SK-N-SH (cell line): Measurements from ENCODE around the gene COPS9. TPM values are rescaled to one million over a fixed set of nuclear protein-coding genes. Genes with fewer than 3 reads are reported as not detected.

ENCODE experiments used
- CTCF ChIA-PET: fragments of 300-600, 350-600 bp; formaldehyde crosslinking; extraction: SDS; loops from one replicate; lab custom pipeline; 2021; lab: Yijun Ruan, JAX
- POLR2A ChIA-PET: fragments of 350-600 bp; sonication (Branson Sonifier 250); formaldehyde crosslinking; extraction: SDS; loops from one replicate; lab custom pipeline; 2020; ENCODE audit warnings: antibody characterized with exemption, inconsistent platforms; lab: Yijun Ruan, JAX
- DNase-seq: peaks from one replicate; pipeline ENCODE4 v3.0.0; 2012
- H2AFZ ChIP-seq: fragments of 200-600 bp; sonication (generic); 2 replicates; pipeline ENCODE4 v1.8.1; 2016; ENCODE audit warnings: antibody characterized with exemption, mild to moderate bottlenecking, low read depth
- H3F3A ChIP-seq: fragments of 200-600 bp; sonication (generic); replicated peaks from 2 replicates; pipeline ENCODE3; 2016; ENCODE audit warnings: antibody characterized with exemption, mild to moderate bottlenecking; ENCODE audit not compliant: insufficient read depth
- H3K27ac ChIP-seq, 2 experiments: fragments of 200-500 bp in 1 of 2; fragments of 200-600 bp in 1 of 2; sonication (Bioruptor generic) in 1 of 2; sonication (generic), shearing (Covaris generic) in 1 of 2; 2 replicates each; pipeline versions ENCODE4 v1.5.1 to v1.6.1; 2014 to 2016; ENCODE audit warnings: low read depth in 2 of 2, inconsistent platforms in 1 of 2, low read length in 1 of 2, mild to moderate bottlenecking in 1 of 2, mixed read lengths in 1 of 2
- H3K27me3 ChIP-seq: fragments of 200-600 bp; sonication (generic), shearing (Covaris generic); 2 replicates; pipeline ENCODE4 v1.6.1; 2016; ENCODE audit warnings: mixed run types; ENCODE audit not compliant: insufficient read depth
- H3K36me3 ChIP-seq, 2 experiments: fragments of 200-500 bp in 1 of 2; fragments of 200-600 bp in 1 of 2; sonication (Bioruptor generic) in 1 of 2; sonication (generic) in 1 of 2; replicated peaks in 1 of 2; 2 replicates each; pipeline versions ENCODE3 to v1.5.1; 2014 to 2016; ENCODE audit warnings: low read length in 1 of 2, mild to moderate bottlenecking in 1 of 2; ENCODE audit not compliant: insufficient read depth in 2 of 2, control insufficient read depth in 1 of 2
- H3K4me1 ChIP-seq, 2 experiments: fragments of 200-500 bp in 1 of 2; fragments of 200-600 bp in 1 of 2; sonication (Bioruptor generic) in 1 of 2; sonication (generic), shearing (Covaris generic) in 1 of 2; 2 replicates each; pipeline versions ENCODE4 v1.5.1 to v1.6.1; 2014 to 2016; ENCODE audit warnings: low read depth in 1 of 2, low read length in 1 of 2, mixed run types in 1 of 2; ENCODE audit not compliant: insufficient read depth in 2 of 2, control insufficient read depth in 1 of 2
- H3K4me2 ChIP-seq: fragments of 200-600 bp; sonication (generic), shearing (Covaris generic); 2 replicates; pipeline ENCODE4 v1.6.1; 2017; ENCODE audit warnings: mixed run types
- H3K4me3 ChIP-seq, 2 experiments: fragments of 200-500 bp in 1 of 2; fragments of 200-600 bp in 1 of 2; sonication (Bioruptor generic) in 1 of 2; sonication (generic), shearing (Covaris generic) in 1 of 2; 2 replicates each; pipeline versions ENCODE4 v1.5.1 to v1.8.1; 2014 to 2016; ENCODE audit warnings: low read depth in 2 of 2, inconsistent platforms in 1 of 2, low read length in 1 of 2, mild to moderate bottlenecking in 1 of 2, mixed read lengths in 1 of 2, moderate library complexity in 1 of 2
- H3K79me2 ChIP-seq: fragments of 200-600 bp; sonication (generic); 2 replicates; pipeline ENCODE4 v1.8.1; 2017; ENCODE audit warnings: mild to moderate bottlenecking; ENCODE audit not compliant: insufficient read depth
- H3K9ac ChIP-seq: fragments of 200-600 bp; sonication (generic); 2 replicates; pipeline ENCODE4 v1.6.1; 2017; ENCODE audit warnings: mixed run types
- H3K9me2 ChIP-seq: fragments of 200-600 bp; sonication (generic); 2 replicates; pipeline ENCODE4 v1.6.1; 2017; ENCODE audit warnings: mixed run types
- H3K9me3 ChIP-seq: fragments of 200-600 bp; sonication (generic); 2 replicates; pipeline ENCODE4 v1.6.1; 2017; ENCODE audit warnings: mixed run types, mild to moderate bottlenecking, moderate library complexity
- H4K20me1 ChIP-seq: fragments of 200-600 bp; sonication (generic); 2 replicates; pipeline ENCODE4 v1.6.1; 2017; ENCODE audit warnings: mild to moderate bottlenecking, mixed run types; ENCODE audit not compliant: insufficient read depth
- ELF1 ChIP-seq: IDR thresholded peaks from 2 replicates; pipeline ENCODE4 v1.4.0; 2012
- FOXJ3 ChIP-seq: sonication (generic); formaldehyde crosslinking; IDR thresholded peaks from 2 replicates; pipeline ENCODE4 v1.5.1; 2020; ENCODE audit warnings: mild to moderate bottlenecking, missing genetic modification reagents
- FOXM1 ChIP-seq: IDR thresholded peaks from 2 replicates; pipeline ENCODE4 v1.4.0; 2012; ENCODE audit warnings: low read depth, mild to moderate bottlenecking
- GATA2 ChIP-seq: sonication (generic); formaldehyde crosslinking; IDR thresholded peaks from 2 replicates; pipeline ENCODE4 v1.5.0; 2020; ENCODE audit warnings: mild to moderate bottlenecking, missing genetic modification reagents
- MXI1 ChIP-seq: IDR thresholded peaks from 2 replicates; pipeline ENCODE4 v1.6.1; 2012; ENCODE audit warnings: mild to moderate bottlenecking, low read depth, low read length, improper control_type of control experiment
- POLR2AphosphoS5 ChIP-seq: IDR thresholded peaks from 2 replicates; pipeline ENCODE4 v1.6.1; 2012; ENCODE audit warnings: low read depth, low read length
- RAD21 ChIP-seq: IDR thresholded peaks from 2 replicates; pipeline ENCODE4 v1.6.1; 2012; ENCODE audit warnings: mild to moderate bottlenecking, low read length
- RCOR1 ChIP-seq: fragments of 150-350 bp; IDR thresholded peaks from 2 replicates; pipeline ENCODE4 v1.6.1; 2017; ENCODE audit warnings: antibody characterized with exemption, low read length
- REST ChIP-seq: IDR thresholded peaks from 2 replicates; pipeline ENCODE4 v1.6.1; 2012; ENCODE audit warnings: mild to moderate bottlenecking, low read depth, low read length, moderate library complexity
- RFX5 ChIP-seq: IDR thresholded peaks from 2 replicates; pipeline ENCODE4 v1.6.1; 2012; ENCODE audit warnings: mild to moderate bottlenecking, improper control_type of control experiment, low read length
- TAF1 ChIP-seq: IDR thresholded peaks from 2 replicates; pipeline ENCODE4 v1.6.1; 2012; ENCODE audit warnings: low read depth, mild to moderate bottlenecking, low read length, moderate library complexity, borderline replicate concordance
- TEAD4 ChIP-seq: IDR thresholded peaks from 2 replicates; pipeline ENCODE4 v1.4.0; 2012; ENCODE audit warnings: mild to moderate bottlenecking, borderline replicate concordance; ENCODE audit not compliant: insufficient read depth
- YY1 ChIP-seq: IDR thresholded peaks from 2 replicates; pipeline ENCODE4 v1.4.0; 2012; ENCODE audit warnings: low read depth, mild to moderate bottlenecking
- WGBS: methylation state at CpG from one replicate; pipeline ENCODE4 v1.1.6; 2017; ENCODE audit warnings: low lambda C conversion rate; 5-methylcytosine and 5-hydroxymethylcytosine counted together
- polyA plus RNA-seq, 3 experiments: library from polyadenylated mRNA; depleted of rRNA; stranded (reverse); fragments of >200 nt; gene quantifications; 2 replicates each; pipeline ENCODE4 v1.2.3, GENCODE V29; 2012
- TF ChIP-seq, protein P1 (sequence below): fragments of 150-350 bp; IDR thresholded peaks from 2 replicates; pipeline ENCODE4 v1.6.1; 2017; ENCODE audit warnings: antibody characterized with exemption, low read length, low read depth, borderline replicate concordance

COPS9 gene
- polyA plus RNA-seq, 1 of the 3 experiments (the other 2 are of a cell fraction): 717 TPM

DNA sequence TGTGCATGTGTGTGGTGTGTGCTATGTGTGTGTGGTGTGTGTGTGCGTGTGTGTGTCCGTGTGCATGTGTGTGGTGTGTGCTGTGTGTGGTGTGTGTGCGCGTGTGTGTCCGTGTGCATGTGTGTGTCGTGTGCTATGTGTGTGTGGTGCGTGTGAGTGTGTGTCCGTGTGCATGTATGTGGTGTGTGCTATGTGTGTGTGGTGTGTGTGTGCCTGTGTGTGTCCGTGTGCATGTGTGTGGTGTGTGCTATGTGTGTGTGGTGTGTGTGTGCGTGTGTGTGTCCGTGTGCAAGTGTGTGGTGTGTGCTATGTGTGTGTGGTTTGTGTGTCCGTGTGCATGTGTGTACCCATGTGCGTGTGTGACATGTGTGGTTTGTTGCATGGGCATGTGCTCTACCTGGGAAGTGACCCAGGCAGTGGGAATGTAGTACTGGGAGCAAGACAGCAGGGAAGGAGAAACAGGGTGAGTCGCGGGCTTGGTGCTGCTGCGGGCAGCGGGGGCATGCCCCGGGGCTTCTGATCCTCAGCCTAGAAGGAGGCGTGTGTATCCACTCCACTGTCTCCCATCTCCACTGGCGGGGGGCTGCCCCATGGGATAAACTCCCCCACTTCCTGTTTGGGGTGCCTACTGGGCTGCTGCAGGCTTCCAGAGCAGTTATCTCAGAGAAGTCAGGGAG, 11.9 kb upstream of the COPS9 start (continued):
- no peak for TF ChIP-seq FOXJ3 (CRISPR knock-in tag)
- no peak for TF ChIP-seq RFX5
- no peak for TF ChIP-seq POLR2AphosphoS5
- no peak for TF ChIP-seq GATA2
- no peak for TF ChIP-seq ELF1
- TF ChIP-seq YY1: no peak
- no peak for TF ChIP-seq RCOR1
- TF ChIP-seq REST: no peak

- H3K4me1 ChIP-seq: peaks cover 0 to 17% of the 10 kb centered on the region in 2 experiments; a peak in 1 of 4 replicates
- CTCF ChIA-PET: no interaction called here
- 45% methylated on average over 5 of the region's 5 CpGs for WGBS
Observed at GRCh38 chr2:240147382-240147781, 11.3 kb upstream of the COPS9 start.

DNA sequence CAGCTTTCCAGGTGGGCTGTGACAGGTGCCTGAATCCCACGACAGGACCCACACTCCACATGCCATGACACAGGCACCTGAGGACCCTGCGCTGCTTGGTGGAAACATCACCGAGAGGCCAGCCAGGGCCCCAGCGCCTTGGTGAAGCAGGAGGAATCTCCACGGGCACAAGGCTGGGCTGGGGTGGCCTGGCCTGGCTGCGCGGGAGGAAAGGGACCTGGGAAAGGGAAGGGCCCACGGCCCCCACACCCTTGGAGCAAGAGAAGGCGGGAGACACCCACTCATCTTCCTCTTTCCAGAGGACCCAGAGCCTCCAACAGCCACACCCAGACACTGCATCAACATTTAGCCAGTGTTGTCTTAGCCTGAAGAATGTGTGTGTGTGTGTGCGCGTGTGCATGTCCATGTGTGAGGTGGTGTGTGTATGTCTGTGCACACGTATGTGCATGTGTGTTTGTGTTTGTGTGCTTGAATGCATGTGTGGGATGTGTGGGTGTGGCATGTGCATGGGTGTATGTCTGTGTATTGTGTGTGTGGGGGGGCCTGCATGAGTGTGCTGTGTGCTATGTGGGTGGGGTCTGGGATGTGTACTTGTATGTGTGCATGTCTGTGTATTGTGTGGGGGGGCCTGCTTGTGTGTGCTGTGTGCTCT, 10.6 kb upstream of the COPS9 start:
- Histone ChIP-seq H3K36me3 (no peaks in the 10 kb centered on the region), H3K27ac (no peak overlapping the region), H2AFZ (no peak overlapping the region), H3K4me3 (no peak overlapping the region), H3K9ac (no peak overlapping the region), H3K9me2 (no peaks in the 10 kb centered on the region), H3K4me1 (peaks cover 0 to 17% of the 10 kb centered on the region in 2 experiments; a peak in 1 of 4 replicates), H3K4me2 (no peak overlapping the region), H3F3A (no peaks in the 10 kb centered on the region), H4K20me1 (no peaks in the 10 kb centered on the region), H3K27me3 (no peaks in the 10 kb centered on the region), H3K79me2 (no peaks in the 10 kb centered on the region), H3K9me3 (no peaks in the 10 kb centered on the region)
- CTCF ChIA-PET: interaction anchor here (9.5 kb wide), 1 partner anchor 85 kb away, joined by 291 read pairs; no protein-coding TSS in a partner anchor
- 66% methylated on average over 9 of the region's 12 CpGs for WGBS
- POLR2A ChIA-PET: no interaction called here
- DNase-seq: no peak
- TF ChIP-seq, protein P1, sequence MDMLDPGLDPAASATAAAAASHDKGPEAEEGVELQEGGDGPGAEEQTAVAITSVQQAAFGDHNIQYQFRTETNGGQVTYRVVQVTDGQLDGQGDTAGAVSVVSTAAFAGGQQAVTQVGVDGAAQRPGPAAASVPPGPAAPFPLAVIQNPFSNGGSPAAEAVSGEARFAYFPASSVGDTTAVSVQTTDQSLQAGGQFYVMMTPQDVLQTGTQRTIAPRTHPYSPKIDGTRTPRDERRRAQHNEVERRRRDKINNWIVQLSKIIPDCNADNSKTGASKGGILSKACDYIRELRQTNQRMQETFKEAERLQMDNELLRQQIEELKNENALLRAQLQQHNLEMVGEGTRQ: no peak
- no peak for TF ChIP-seq TAF1
- TF ChIP-seq RAD21: no peak
- TF ChIP-seq GATA2: no peak
- no peak for TF ChIP-seq FOXJ3 (CRISPR knock-in tag)
- TF ChIP-seq REST: no peak
- no peak for TF ChIP-seq TEAD4
- no peak for TF ChIP-seq MXI1
- no peak for TF ChIP-seq FOXM1

More at GRCh38 chr2:240147382-240147781, 11.3 kb upstream of the COPS9 start:
- no peaks in the 10 kb centered on the region for H3K9me3 ChIP-seq
- POLR2A ChIA-PET: no interaction called here
- H4K20me1 ChIP-seq: no peaks in the 10 kb centered on the region
- TF ChIP-seq TAF1: no peak
- TF ChIP-seq, all 33 proteins: peak for 0
- no peak overlapping the region for H3K4me2 ChIP-seq
- H3K9ac ChIP-seq: no peak overlapping the region
- DNase-seq: no peak
- no peak overlapping the region for H3K4me3 ChIP-seq
- H3K27ac ChIP-seq: no peak overlapping the region
- H3K9me2 ChIP-seq: no peaks in the 10 kb centered on the region
- no peaks in the 10 kb centered on the region for H3K36me3 ChIP-seq
- H3K27me3 ChIP-seq: no peaks in the 10 kb centered on the region
- no peak overlapping the region for H2AFZ ChIP-seq
- no peaks in the 10 kb centered on the region for H3K79me2 ChIP-seq
- no peaks in the 10 kb centered on the region for H3F3A ChIP-seq
